ENCODE measurements around the gene AHNAK.
"Not testable (repeated sequence)": the region's sequence is repeated elsewhere in the genome, so short reads cannot be mapped to it uniquely, and the experiment has no call there.

Gene AHNAK

GRCh38 chr11:62393735-62394134 is 152.9 kb downstream of the AHNAK start:
- DNase-seq: no peak

- no peak for DNase-seq
Observed at GRCh38 chr11:62393061-62393611, 153.5 kb downstream of the AHNAK start.

GRCh38 chr11:62392506-62392905 is 154.1 kb downstream of the AHNAK start:
- DNase-seq: no peak

- no peak for DNase-seq
Observed at GRCh38 chr11:62391642-62392425, 154.8 kb downstream of the AHNAK start.

GRCh38 chr11:62390722-62391121 is 155.9 kb downstream of the AHNAK start:
- no peak for DNase-seq

- DNase-seq: no peak
Observed at GRCh38 chr11:62390237-62390636, 156.4 kb downstream of the AHNAK start.

GRCh38 chr11:62388999-62389398 is 157.6 kb downstream of the AHNAK start:
- DNase-seq: no peak

GRCh38 chr11:62387381-62387780 is 159.2 kb downstream of the AHNAK start:
- no peak for DNase-seq

GRCh38 chr11:62386083-62386482 is 160.5 kb downstream of the AHNAK start:
- DNase-seq: not testable (repeated sequence)

GRCh38 chr11:62383822-62384221 is 162.8 kb downstream of the AHNAK start:
- DNase-seq: no peak
